Measurements from ENCODE around the gene ENPP1.

The ENPP1 gene

DNA sequence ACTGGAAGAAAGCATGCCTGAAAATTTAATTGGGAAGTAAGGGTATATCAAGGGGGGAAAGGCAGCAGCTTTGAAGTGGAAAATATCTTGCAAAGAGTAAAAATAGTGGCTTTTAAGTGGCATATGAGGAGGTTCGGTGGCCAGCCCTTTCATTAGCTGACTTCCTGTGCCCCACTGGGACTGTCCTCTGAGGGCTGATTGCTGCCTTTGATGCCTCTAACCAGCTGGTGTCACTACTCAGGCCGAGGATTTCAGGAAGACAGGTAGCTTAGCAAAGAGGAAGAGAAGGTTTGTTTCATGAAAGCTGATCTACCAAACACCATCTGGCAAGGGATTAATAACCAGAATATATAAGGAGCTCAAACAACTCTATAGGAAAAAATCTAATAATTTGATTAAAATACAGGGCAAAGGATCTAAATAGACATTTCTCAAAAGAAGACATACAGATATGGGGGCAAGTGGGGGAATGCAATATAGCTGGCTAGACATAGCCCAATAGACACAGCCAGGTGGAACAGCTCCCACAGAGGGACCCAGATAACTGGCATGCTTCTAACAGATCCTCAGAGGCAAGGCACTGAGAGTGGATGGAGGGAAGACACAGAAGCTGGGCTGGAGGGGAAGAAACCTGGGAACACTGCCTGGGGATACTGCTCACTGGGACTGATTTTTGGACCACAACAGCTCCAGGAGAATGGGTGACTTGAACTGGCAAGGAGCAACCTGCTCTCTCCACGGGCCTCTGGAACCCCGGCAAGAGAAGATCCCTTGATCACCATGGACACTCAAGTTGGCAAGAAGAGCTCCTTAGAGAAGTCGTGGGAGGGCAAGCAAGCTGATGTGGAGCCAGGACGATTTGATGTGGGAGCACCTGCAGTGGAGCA, 110.2 kb downstream of the ENPP1 start:
- no peaks in the 10 kb centered on the region for H3K79me2 ChIP-seq (ENCODE audit: control insufficient read depth, low read length)
- no peaks in the 10 kb centered on the region for H4K20me1 ChIP-seq (ENCODE audit: control insufficient read depth, insufficient read depth, low read depth, low read length)
- H3K4me3 ChIP-seq (ENCODE audit: low read length): peak overlapping the region; percentile 1; the same call in 1 of the 2 replicates
- no peaks in the 10 kb centered on the region for H3F3A ChIP-seq (ENCODE audit: control insufficient read depth, insufficient read depth)
- H3K9me2 ChIP-seq (replicated peaks; ENCODE audit: control insufficient read depth, low read length): no peaks in the 10 kb centered on the region
- H3K4me2 ChIP-seq (ENCODE audit: low read length): peak overlapping the region; percentile 20
- no peak overlapping the region for H3K27ac ChIP-seq (ENCODE audit: low read depth, low read length)
- TF ChIP-seq EZH2phosphoT487 (IDR thresholded peaks at IDR 0.05; ENCODE audit: borderline replicate concordance, low read length): no peak
- TF ChIP-seq, protein P1, sequence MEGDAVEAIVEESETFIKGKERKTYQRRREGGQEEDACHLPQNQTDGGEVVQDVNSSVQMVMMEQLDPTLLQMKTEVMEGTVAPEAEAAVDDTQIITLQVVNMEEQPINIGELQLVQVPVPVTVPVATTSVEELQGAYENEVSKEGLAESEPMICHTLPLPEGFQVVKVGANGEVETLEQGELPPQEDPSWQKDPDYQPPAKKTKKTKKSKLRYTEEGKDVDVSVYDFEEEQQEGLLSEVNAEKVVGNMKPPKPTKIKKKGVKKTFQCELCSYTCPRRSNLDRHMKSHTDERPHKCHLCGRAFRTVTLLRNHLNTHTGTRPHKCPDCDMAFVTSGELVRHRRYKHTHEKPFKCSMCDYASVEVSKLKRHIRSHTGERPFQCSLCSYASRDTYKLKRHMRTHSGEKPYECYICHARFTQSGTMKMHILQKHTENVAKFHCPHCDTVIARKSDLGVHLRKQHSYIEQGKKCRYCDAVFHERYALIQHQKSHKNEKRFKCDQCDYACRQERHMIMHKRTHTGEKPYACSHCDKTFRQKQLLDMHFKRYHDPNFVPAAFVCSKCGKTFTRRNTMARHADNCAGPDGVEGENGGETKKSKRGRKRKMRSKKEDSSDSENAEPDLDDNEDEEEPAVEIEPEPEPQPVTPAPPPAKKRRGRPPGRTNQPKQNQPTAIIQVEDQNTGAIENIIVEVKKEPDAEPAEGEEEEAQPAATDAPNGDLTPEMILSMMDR (IDR thresholded peaks at IDR 0.05; ENCODE audit: low read depth, low read length, poor library complexity, severe bottlenecking): no peak
- H3K36me3 ChIP-seq (ENCODE audit: control insufficient read depth, low read length): no peaks in the 10 kb centered on the region
- no peaks in the 10 kb centered on the region for H3K9me3 ChIP-seq (ENCODE audit: control insufficient read depth, insufficient read depth, low read length)
- H3K27me3 ChIP-seq (ENCODE audit: control insufficient read depth, low read length): no peaks in the 10 kb centered on the region
- peaks cover 26% of the 10 kb centered on the region for H3K4me1 ChIP-seq (ENCODE audit: control insufficient read depth, low read length)

DNA sequence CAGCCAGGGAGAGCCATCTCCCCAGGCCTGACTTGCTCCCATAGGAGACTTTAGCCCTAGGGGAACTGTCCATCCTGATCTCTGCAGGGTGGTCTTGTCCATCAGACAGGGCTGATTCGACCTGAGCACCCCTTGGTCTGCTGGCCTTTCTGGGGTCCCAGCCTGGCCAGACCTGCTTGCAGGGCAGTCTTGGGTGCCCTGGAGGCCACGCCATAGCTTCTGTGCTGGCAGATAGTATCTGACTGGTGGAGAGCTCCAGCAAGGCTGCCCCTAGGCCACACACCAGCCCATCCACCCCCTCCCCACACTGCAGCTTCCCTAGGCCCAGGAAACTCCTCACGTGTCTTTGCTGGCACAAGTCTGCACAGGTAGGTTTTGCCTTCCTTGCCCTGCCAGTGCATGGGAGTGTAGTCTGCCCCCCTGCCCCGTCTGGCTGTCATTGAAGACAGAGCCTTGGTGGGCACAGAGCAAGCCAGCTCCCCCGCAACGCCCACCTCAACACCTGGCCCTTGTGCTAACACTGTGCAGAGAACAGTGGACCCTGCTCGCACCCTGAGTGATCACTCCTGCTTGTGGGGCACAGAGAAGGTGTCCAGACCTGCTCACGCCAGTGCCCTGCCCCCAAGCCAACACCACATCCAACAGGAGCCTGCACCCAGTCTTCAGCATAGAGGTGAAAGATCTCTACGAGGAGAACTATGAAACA, 111.0 kb downstream of the ENPP1 start:
- H3K9me2 ChIP-seq (replicated peaks; ENCODE audit: control insufficient read depth, low read length): no peaks in the 10 kb centered on the region

DNA sequence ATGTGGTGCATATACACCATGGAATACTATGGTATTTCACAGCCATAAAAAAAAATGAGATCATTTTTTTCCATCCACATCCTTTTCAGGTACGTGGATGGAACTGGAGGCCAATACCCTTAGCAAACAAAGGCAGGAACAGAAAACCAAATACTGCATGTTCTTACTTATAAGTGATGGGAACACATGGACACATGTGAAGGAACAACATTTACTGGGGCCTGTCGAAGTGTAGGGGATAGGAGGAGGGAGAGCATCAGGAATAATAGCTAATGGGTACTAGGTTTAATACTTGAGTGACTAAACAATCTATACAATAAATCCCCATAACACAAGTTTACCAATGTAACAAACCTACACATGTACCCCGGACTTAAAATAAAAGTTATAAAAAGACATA, 112.8 kb downstream of the ENPP1 start:
- no peaks in the 10 kb centered on the region for H4K20me1 ChIP-seq (ENCODE audit: control insufficient read depth, insufficient read depth, low read depth, low read length)
- no peak overlapping the region for H3K4me3 ChIP-seq (ENCODE audit: low read length)
- H3K79me2 ChIP-seq (ENCODE audit: control insufficient read depth, low read length): no peaks in the 10 kb centered on the region
- H3K36me3 ChIP-seq (ENCODE audit: control insufficient read depth, low read length): no peaks in the 10 kb centered on the region
- no peaks in the 10 kb centered on the region for H3K9me2 ChIP-seq (replicated peaks; ENCODE audit: control insufficient read depth, low read length)
- H3K9me3 ChIP-seq (ENCODE audit: control insufficient read depth, insufficient read depth, low read length): peaks cover 7% of the 10 kb centered on the region
- H3K27ac ChIP-seq (ENCODE audit: low read depth, low read length): no peak overlapping the region
- no peaks in the 10 kb centered on the region for H3F3A ChIP-seq (ENCODE audit: control insufficient read depth, insufficient read depth)
- H3K27me3 ChIP-seq (ENCODE audit: control insufficient read depth, low read length): no peaks in the 10 kb centered on the region
- no peak for TF ChIP-seq EZH2phosphoT487 (IDR thresholded peaks at IDR 0.05; ENCODE audit: borderline replicate concordance, low read length)
- TF ChIP-seq, protein P1 (IDR thresholded peaks at IDR 0.05; ENCODE audit: low read depth, low read length, poor library complexity, severe bottlenecking): no peak
- peaks cover 18% of the 10 kb centered on the region for H3K4me1 ChIP-seq (ENCODE audit: control insufficient read depth, low read length)
- no peak overlapping the region for H3K4me2 ChIP-seq (ENCODE audit: low read length)

More for the DNA sequence above, 111.0 kb downstream of the ENPP1 start:
- no peaks in the 10 kb centered on the region for H4K20me1 ChIP-seq (ENCODE audit: control insufficient read depth, insufficient read depth, low read depth, low read length)
- H3K27ac ChIP-seq (ENCODE audit: low read depth, low read length): no peak overlapping the region
- H3K79me2 ChIP-seq (ENCODE audit: control insufficient read depth, low read length): no peaks in the 10 kb centered on the region
- peaks cover 26% of the 10 kb centered on the region for H3K4me1 ChIP-seq (ENCODE audit: control insufficient read depth, low read length)
- H3K4me3 ChIP-seq (ENCODE audit: low read length): no peak overlapping the region
- H3F3A ChIP-seq (ENCODE audit: control insufficient read depth, insufficient read depth): no peaks in the 10 kb centered on the region
- no peaks in the 10 kb centered on the region for H3K27me3 ChIP-seq (ENCODE audit: control insufficient read depth, low read length)
- TF ChIP-seq, protein P1 (IDR thresholded peaks at IDR 0.05; ENCODE audit: low read depth, low read length, poor library complexity, severe bottlenecking): no peak
- TF ChIP-seq EZH2phosphoT487 (IDR thresholded peaks at IDR 0.05; ENCODE audit: borderline replicate concordance, low read length): no peak
- H3K9me3 ChIP-seq (ENCODE audit: control insufficient read depth, insufficient read depth, low read length): peaks cover 4% of the 10 kb centered on the region
- no peaks in the 10 kb centered on the region for H3K36me3 ChIP-seq (ENCODE audit: control insufficient read depth, low read length)
- H3K4me2 ChIP-seq (ENCODE audit: low read length): no peak overlapping the region

Measured in DOHH2 (cell line).